ENCODE results near the gene LMOD1. TPM values are rescaled to one million over a fixed set of nuclear protein-coding genes. Genes with fewer than 3 reads are reported as not detected.
"Not testable (repeated sequence)": the region's sequence is repeated elsewhere in the genome, so short reads cannot be mapped to it uniquely, and the experiment has no call there.

LMOD1 gene
- total RNA-seq, 2 donors from 2014 or later: not detected

DNA sequence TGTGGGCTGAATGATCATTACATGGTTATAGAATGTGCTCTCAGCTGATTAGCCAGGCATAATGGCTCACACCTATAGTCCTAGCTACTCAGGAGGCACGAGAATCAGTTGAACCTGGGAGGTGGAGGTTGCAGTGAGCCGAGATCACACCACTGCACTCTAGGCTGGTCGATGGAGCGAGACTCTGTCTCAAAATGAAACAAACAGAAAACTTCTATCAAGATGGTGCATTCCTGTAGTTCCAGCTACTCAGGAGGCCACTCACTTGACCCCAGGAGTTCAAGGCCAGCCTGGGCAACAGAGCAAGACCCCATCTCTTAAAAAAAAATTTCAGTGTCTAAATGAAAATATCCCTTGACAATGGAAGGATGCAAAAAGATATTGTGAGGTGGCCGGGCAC, 19.8 kb upstream of the LMOD1 start:
- Mint-ChIP-seq H3K4me3 (no peak overlapping the region), H3K4me1 (ENCODE audit: low read depth) (no peaks in the 10 kb centered on the region), H3K9me3 (no peaks in the 10 kb centered on the region), H3K27me3 (ENCODE audit: low read depth) (no peaks in the 10 kb centered on the region), H3K27ac (peak overlapping the region; percentile 42), H3K36me3 (ENCODE audit: insufficient read depth in 2 of 2) (peaks cover 0 to 22% of the 10 kb centered on the region in 2 donors)
- DNase-seq: no peak
- no peak for ATAC-seq (replicated peaks in 1 of 2)

DNA sequence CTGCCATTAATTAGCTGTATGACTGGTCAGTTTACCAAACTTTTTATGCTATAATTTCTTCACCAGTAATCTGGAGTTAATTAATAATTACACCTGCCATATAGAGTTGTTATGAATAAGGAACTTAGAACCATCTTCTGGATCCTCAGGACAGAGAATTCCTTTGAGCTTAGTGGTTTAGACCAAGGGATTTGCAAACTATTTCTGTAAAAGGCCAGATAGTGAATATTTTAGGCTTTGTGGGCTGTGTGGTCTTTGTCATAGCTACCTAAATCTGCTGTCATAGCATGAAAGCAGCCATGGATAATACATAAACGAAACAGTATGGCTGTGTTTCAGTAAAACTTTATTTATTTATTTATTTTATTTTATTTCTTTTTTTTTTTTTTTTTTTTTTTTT, 17.9 kb upstream of the LMOD1 start:
- peaks cover 0 to 25% of the 10 kb centered on the region in 2 donors for H3K36me3 Mint-ChIP-seq (ENCODE audit: insufficient read depth in 2 of 2)
- no peak overlapping the region for H3K27ac Mint-ChIP-seq

GRCh38 chr1:201962382-201962781, 16.0 kb upstream of the LMOD1 start:
- not testable (repeated sequence) for H3K27ac Mint-ChIP-seq; H3K27me3 Mint-ChIP-seq (ENCODE audit: low read depth); H3K4me1 Mint-ChIP-seq (ENCODE audit: low read depth); ATAC-seq (replicated peaks in 1 of 2); H3K4me3 Mint-ChIP-seq; H3K9me3 Mint-ChIP-seq; DNase-seq
- peaks cover 1 to 28% of the 10 kb centered on the region in 2 donors for H3K36me3 Mint-ChIP-seq (ENCODE audit: insufficient read depth in 2 of 2)

More for the DNA sequence above, 17.9 kb upstream of the LMOD1 start:
- Mint-ChIP-seq H3K4me3 (no peak overlapping the region), H3K27me3 (ENCODE audit: low read depth) (no peaks in the 10 kb centered on the region), H3K9me3 (no peaks in the 10 kb centered on the region), H3K4me1 (ENCODE audit: low read depth) (no peaks in the 10 kb centered on the region)
- no peak for DNase-seq
- no peak for ATAC-seq (replicated peaks in 1 of 2)

GRCh38 chr1:201958348-201958747, 12.0 kb upstream of the LMOD1 start:
- H3K9me3 Mint-ChIP-seq: no peaks in the 10 kb centered on the region
- no peaks in the 10 kb centered on the region for H3K27me3 Mint-ChIP-seq (ENCODE audit: low read depth)
- H3K36me3 Mint-ChIP-seq (ENCODE audit: insufficient read depth in 2 of 2): peaks cover 6 to 21% of the 10 kb centered on the region in 2 donors
- H3K4me1 Mint-ChIP-seq (ENCODE audit: low read depth): peaks cover 26% of the 10 kb centered on the region
- H3K27ac Mint-ChIP-seq: no peak overlapping the region
- no peak overlapping the region for H3K4me3 Mint-ChIP-seq
- ATAC-seq (replicated peaks in 1 of 2) (no peak), DNase-seq (no peak)

DNA sequence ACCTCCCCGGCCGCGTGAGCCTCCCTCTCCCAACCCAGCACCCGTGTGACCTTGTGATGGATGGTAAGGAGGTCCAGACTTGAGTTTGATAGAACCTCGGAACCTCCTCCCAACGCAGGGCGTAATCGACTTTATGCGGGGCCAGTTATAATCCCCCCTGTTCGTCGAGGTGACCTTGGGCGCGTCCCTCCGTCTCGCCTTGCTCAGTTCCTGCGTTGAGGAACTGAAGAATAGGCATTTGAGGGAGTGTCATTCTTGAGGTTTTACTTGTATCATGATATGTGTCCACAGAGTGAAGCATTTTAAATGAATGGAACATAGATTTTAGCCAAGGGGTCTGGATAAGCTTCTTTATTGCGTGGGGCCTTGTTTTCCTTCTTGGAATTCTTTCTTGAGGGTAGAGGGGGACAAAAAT, 9.4 kb upstream of the LMOD1 start:
- peaks cover 6 to 17% of the 10 kb centered on the region in 2 donors for H3K36me3 Mint-ChIP-seq (ENCODE audit: insufficient read depth in 2 of 2)
- ATAC-seq (replicated peaks in 1 of 2): peak; percentile 62 to 63
- H3K4me1 Mint-ChIP-seq (ENCODE audit: low read depth): peaks cover 26% of the 10 kb centered on the region
- H3K27me3 Mint-ChIP-seq (ENCODE audit: low read depth): no peaks in the 10 kb centered on the region
- DNase-seq: no peak
- no peaks in the 10 kb centered on the region for H3K9me3 Mint-ChIP-seq
- H3K27ac Mint-ChIP-seq: peak overlapping the region; percentile 95
- peak overlapping the region; percentile 92 to 93 for H3K4me3 Mint-ChIP-seq

DNA sequence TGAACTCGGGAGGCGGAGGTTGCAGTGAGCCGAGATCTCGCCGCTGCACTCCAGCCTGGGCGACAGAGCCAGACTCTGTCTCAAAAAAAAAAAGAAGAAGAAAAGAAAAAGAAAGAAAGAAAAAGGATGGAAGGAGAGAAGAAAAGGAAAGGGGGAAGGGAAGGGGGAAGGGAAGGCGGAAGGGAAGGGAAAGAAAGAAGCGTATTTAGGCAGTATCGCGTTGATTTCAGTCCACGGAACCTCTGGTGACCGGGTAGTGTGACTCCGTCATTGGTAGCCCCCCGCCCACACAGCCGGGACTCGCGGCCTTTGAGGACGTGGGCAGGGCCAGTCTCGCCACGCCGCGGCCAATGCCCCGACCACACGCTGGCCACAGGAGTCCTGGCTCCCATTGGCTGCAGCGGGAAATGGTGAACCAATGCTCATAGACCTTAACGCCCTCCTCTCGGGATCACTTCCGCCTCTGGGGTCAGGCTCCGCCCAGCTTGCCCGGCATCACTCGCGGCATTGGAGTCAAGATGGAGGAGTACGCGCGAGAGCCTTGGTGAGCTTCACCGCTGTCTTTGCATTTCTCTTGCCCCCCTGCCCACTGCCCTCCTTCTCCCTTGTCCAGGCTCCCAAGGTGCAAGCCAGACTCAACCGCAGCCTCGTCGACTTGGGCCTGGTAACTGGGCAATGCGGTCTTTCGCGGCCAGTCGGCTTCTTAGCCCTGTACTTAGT, 8.8 kb upstream of the LMOD1 start, which contains the start of gene TIMM17A:
Gene TIMM17A (plus strand): TSS at position 495 of the 720 bp plus-strand sequence. CDS start 24 bp downstream, at position 519.
- peak; percentile 95 to 96 for DNase-seq
- no peaks in the 10 kb centered on the region for H3K9me3 Mint-ChIP-seq
- peak; percentile 99 to 100 for ATAC-seq (replicated peaks in 1 of 2)
- H3K27me3 Mint-ChIP-seq (ENCODE audit: low read depth): no peaks in the 10 kb centered on the region
- H3K4me3 Mint-ChIP-seq: peak within 1 kb of the TSS; percentile 92 to 93
- H3K4me1 Mint-ChIP-seq (ENCODE audit: low read depth): peaks cover 26% of the 10 kb centered on the region
- H3K27ac Mint-ChIP-seq: peak within 1 kb of the TSS; percentile 95
- H3K36me3 Mint-ChIP-seq (ENCODE audit: insufficient read depth in 2 of 2): peaks cover 6 to 13% of the 10 kb centered on the region in 2 donors

DNA sequence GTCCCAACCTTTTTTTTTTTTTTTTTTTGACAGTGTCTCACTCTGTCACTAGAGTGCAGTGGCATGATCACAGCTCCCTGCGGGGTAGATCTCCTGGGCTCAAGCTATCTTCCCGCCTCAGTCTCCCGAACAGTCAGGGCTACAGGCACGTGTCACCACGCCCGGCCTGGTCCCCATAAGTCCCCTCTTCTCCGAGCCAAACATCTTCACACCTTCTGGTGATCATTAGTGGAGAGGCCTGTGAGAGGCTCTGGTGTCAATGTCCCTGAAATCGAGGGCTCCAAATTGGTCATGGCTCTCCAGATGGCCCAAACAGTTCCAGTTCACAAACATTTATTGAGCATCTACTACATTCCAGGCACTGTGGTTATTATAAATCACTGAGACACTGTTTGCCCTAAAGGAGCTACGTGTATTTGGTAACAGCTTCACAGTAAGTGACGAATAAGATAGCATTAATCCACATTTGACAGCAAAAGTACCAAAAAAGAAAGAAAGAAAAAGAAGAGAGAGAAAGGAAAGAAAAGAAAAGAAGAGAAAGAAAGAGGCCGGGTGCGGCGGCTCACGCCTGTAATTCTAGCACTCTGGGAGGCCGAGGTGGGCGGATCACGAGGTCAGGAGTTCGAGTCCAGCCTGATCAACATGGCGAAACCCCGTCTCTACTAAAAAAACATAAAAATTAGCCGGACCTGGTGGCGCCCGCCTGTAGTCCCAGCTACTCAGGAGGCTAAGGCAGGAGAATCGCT, 8.1 kb upstream of the LMOD1 start:
- ATAC-seq (replicated peaks in 1 of 2) (no peak), DNase-seq (peak in 1 of 2 donors; percentile 10)
- H3K4me3 Mint-ChIP-seq: peak overlapping the region; percentile 92 to 93

DNA sequence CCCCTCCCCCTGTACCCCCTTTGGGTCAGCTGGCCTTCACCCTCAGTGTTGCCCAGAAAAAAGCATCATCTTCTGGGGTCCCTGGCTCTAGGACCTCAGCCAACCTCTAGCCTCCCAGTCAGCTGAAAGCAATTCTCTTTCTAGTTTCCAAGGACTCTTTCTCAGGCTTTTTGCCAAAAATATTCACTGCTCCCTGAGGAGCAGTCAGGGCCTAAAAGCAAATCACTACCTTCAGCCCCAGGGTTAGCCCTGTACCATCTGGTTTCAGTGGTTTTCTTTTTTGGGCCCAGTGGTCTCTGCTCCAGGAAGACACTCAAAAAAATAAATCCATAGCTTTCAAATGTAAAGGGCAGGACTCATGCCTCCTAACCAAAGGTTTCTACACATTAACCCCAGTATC, 3.1 kb upstream of the LMOD1 start:
- no peak overlapping the region for H3K27ac Mint-ChIP-seq
- no peaks in the 10 kb centered on the region for H3K9me3 Mint-ChIP-seq
- ATAC-seq (replicated peaks in 1 of 2) (no peak), DNase-seq (no peak)
- no peak overlapping the region for H3K4me3 Mint-ChIP-seq
- H3K4me1 Mint-ChIP-seq (ENCODE audit: low read depth): peaks cover 22% of the 10 kb centered on the region
- H3K36me3 Mint-ChIP-seq (ENCODE audit: insufficient read depth in 2 of 2): peaks cover under 1 to 2% of the 10 kb centered on the region in 2 donors
- H3K27me3 Mint-ChIP-seq (ENCODE audit: low read depth): peaks cover 37% of the 10 kb centered on the region

More for the DNA sequence above, 8.1 kb upstream of the LMOD1 start:
- Mint-ChIP-seq H3K27ac (peak overlapping the region; percentile 95), H3K4me1 (ENCODE audit: low read depth) (peaks cover 26% of the 10 kb centered on the region), H3K36me3 (ENCODE audit: insufficient read depth in 2 of 2) (peaks cover 6 to 13% of the 10 kb centered on the region in 2 donors), H3K27me3 (ENCODE audit: low read depth) (no peaks in the 10 kb centered on the region), H3K9me3 (no peaks in the 10 kb centered on the region)

DNA sequence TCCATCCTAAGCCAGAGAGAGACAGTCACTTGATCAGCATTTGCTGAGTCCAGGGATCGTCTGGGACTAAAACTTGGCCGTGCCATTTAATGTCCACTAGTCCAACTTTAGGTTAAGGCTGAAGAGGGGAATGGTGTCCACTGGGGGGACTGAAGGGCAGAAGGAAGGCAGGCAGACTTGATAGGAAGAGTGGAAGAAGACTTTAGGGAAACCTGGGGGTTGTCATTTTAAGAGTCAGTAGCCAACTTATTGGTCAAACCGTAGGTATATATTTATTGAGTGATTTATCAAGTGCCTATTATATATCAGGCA, 1.3 kb upstream of the LMOD1 start:
- DNase-seq (no peak), ATAC-seq (replicated peaks in 1 of 2) (no peak)
- Mint-ChIP-seq H3K4me3 (no peak overlapping the region), H3K27me3 (ENCODE audit: low read depth) (peaks cover 37% of the 10 kb centered on the region), H3K36me3 (ENCODE audit: insufficient read depth in 2 of 2) (no peaks in the 10 kb centered on the region), H3K4me1 (ENCODE audit: low read depth) (peaks cover 19% of the 10 kb centered on the region), H3K9me3 (no peaks in the 10 kb centered on the region), H3K27ac (no peak overlapping the region)

- H3K36me3 Mint-ChIP-seq (ENCODE audit: insufficient read depth in 2 of 2): no peaks in the 10 kb centered on the region
- H3K27ac Mint-ChIP-seq: no peak overlapping the region
- peaks cover 19% of the 10 kb centered on the region for H3K4me1 Mint-ChIP-seq (ENCODE audit: low read depth)
- no peaks in the 10 kb centered on the region for H3K9me3 Mint-ChIP-seq
- ATAC-seq (replicated peaks in 1 of 2): no peak
- peak overlapping the region; percentile 68 to 74 for H3K4me3 Mint-ChIP-seq
- DNase-seq: no peak
- peaks cover 37% of the 10 kb centered on the region for H3K27me3 Mint-ChIP-seq (ENCODE audit: low read depth)
These were observed 505 bp downstream of the LMOD1 start for GRCh38 chr1:201945863-201946223.

- Mint-ChIP-seq H3K36me3 (ENCODE audit: insufficient read depth in 2 of 2) (no peaks in the 10 kb centered on the region), H3K27ac (no peak overlapping the region), H3K27me3 (ENCODE audit: low read depth) (peaks cover 37% of the 10 kb centered on the region), H3K4me3 (no peak overlapping the region), H3K9me3 (no peaks in the 10 kb centered on the region), H3K4me1 (ENCODE audit: low read depth) (peaks cover 19% of the 10 kb centered on the region)
- ATAC-seq (replicated peaks in 1 of 2) (no peak), DNase-seq (no peak)
These were observed 1.2 kb downstream of the LMOD1 start for GRCh38 chr1:201945157-201945556.

DNA sequence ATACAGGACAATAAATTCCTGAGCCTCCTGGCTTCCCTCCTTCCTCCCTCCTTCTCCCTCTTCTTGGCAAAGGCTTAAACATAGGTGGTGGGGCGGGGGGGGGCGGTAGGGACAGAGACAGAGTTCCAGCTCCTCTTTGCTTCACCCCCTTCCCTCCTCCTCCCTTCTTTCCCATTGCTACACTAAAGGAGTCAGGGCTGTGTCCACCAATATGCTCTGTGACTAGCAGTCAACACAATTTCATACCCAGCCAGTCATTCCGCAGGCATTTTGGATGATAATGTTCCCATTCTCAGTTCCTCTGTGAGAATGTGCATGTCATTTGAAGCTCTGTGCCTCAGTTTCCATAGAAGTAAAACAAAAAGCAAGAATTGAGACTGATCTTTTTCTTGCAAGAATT, 1.7 kb downstream of the LMOD1 start:
- Mint-ChIP-seq H3K9me3 (no peaks in the 10 kb centered on the region), H3K4me1 (ENCODE audit: low read depth) (peaks cover 19% of the 10 kb centered on the region), H3K4me3 (no peak overlapping the region), H3K27me3 (ENCODE audit: low read depth) (peaks cover 37% of the 10 kb centered on the region), H3K27ac (no peak overlapping the region), H3K36me3 (ENCODE audit: insufficient read depth in 2 of 2) (no peaks in the 10 kb centered on the region)
- ATAC-seq (replicated peaks in 1 of 2) (no peak), DNase-seq (no peak)

DNA sequence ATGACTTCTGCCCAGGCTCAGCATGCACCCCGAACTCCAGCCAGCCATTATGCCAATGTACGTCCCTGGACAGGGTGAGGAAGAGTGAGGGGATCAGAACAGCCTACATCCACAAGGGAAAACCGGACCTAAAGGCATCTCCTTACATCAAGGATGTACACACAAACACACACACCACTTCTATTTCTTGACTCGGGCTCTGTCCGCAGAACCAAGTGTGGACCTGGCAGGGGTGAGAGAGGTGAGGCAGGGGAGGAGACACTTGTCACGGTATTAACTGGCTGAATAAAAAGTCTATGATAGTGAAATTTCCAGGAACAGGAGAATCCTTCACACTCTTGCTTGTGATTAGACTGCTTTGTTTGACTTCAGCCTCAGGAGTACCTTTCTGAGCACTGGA, 2.3 kb downstream of the LMOD1 start:
- H3K9me3 Mint-ChIP-seq: no peaks in the 10 kb centered on the region
- no peak for ATAC-seq (replicated peaks in 1 of 2)

More for the DNA sequence above, 2.3 kb downstream of the LMOD1 start:
- H3K4me3 Mint-ChIP-seq: no peak overlapping the region
- DNase-seq: no peak
- no peak overlapping the region for H3K27ac Mint-ChIP-seq
- H3K27me3 Mint-ChIP-seq (ENCODE audit: low read depth): peaks cover 37% of the 10 kb centered on the region
- H3K4me1 Mint-ChIP-seq (ENCODE audit: low read depth): peaks cover 19% of the 10 kb centered on the region
- no peaks in the 10 kb centered on the region for H3K36me3 Mint-ChIP-seq (ENCODE audit: insufficient read depth in 2 of 2)

All from activated T-cell treated with anti-CD3 and anti-CD28 coated beads, Interleukin-2, amount 50 U/mL, for 72 hours (primary cell).